ENCODE measurements around the gene PCDHA10. TPM values are rescaled to one million over a fixed set of nuclear protein-coding genes. Genes with fewer than 3 reads are reported as not detected.
"Not testable (repeated sequence)": the region's sequence is repeated elsewhere in the genome, so short reads cannot be mapped to it uniquely, and the experiment has no call there.

The PCDHA10 gene
- polyA plus RNA-seq, 1 donor (not counting 4 experiments of a cell fraction or from before 2014, with no cell fraction given), result 0.03 TPM

DNA sequence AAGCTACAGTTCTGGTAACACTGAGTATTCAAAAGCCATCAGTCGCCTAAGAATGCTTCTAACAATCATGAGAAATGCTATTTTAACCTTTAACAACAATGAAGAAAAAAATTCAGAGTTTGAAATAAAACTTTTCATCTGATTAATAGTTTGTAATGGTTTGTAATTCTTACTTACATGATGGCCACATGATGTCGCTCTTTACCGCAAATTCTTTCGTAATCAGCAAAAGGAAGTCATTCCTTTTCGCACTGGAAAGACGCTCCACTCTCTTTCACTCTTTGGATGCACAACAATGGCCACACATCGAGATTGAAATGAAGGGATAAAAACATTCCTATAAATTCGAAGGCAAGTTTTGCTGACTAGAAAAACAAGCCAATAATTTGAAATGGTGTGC is 21.7 kb upstream of the PCDHA10 start, which contains the start of gene PCDHA7:
PCDHA7 (plus strand) TSS at position 277 of the 400 bp plus-strand sequence; CDS start at position 392, 115 bp downstream.
- no peaks in the 10 kb centered on the region for H4K20me1 ChIP-seq (ENCODE audit: control insufficient read depth, extremely low read depth, insufficient read depth, low read length)
- no peaks in the 10 kb centered on the region for H3K36me3 ChIP-seq (ENCODE audit: control insufficient read depth in 2 of 2, extremely low read depth in 1 of 2, insufficient read depth in 2 of 2, low read length in 2 of 2)
- no peak for FAIRE-seq
- H2AFZ ChIP-seq (ENCODE audit: control insufficient read depth, low read length), result no peak within 1 kb of the TSS
- H3K9ac ChIP-seq (ENCODE audit: control insufficient read depth, extremely low read depth, insufficient read depth, low read length), result no peak within 1 kb of the TSS
- H3K79me2 ChIP-seq (ENCODE audit: control insufficient read depth, insufficient read depth, low read length), result no peaks in the 10 kb centered on the region
- H3K4me1 ChIP-seq (ENCODE audit: control insufficient read depth, extremely low read depth, insufficient read depth, low read length), result no peaks in the 10 kb centered on the region
- dilution Hi-C loops (cut with MboI; ENCODE audit: extremely low pct_ligation_motif_present, low sequenced_read_pairs), result no loop called here
- H3K9me1 ChIP-seq (ENCODE audit: control insufficient read depth, extremely low read depth, insufficient read depth, low read length), result no peaks in the 10 kb centered on the region
- H3K4me2 ChIP-seq (ENCODE audit: control insufficient read depth, extremely low read depth, insufficient read depth, low read depth, low read length), result no peak within 1 kb of the TSS
- no peak for TF ChIP-seq EZH2 (IDR thresholded peaks at IDR 0.05; ENCODE audit: low read length)
- no peak for TF ChIP-seq CTCF (optimal IDR thresholded peaks at IDR 0.05 in 1 of 3, IDR thresholded peaks at IDR 0.05 in 1 of 3, conservative IDR thresholded peaks at IDR 0.05 in 1 of 3; ENCODE audit: extremely low read depth in 1 of 3, insufficient read depth in 2 of 3, low read length in 3 of 3)
- no peak within 1 kb of the TSS for H3K27ac ChIP-seq (ENCODE audit: control insufficient read depth, insufficient read depth, low read length)
- peaks cover 16% of the 10 kb centered on the region for H3K9me3 ChIP-seq (ENCODE audit: control insufficient read depth, low read depth, low read length)
- no peak within 1 kb of the TSS for H3K4me3 ChIP-seq (ENCODE audit: control insufficient read depth in 2 of 3, extremely low read depth in 1 of 3, insufficient read depth in 2 of 3, low read depth in 1 of 3, low read length in 3 of 3)
- no peak for DNase-seq (ENCODE audit: low read depth, low spot score)
- H3K27me3 ChIP-seq (ENCODE audit: control insufficient read depth, extremely low read depth, insufficient read depth, low read length), result no peaks in the 10 kb centered on the region

- H3K9ac ChIP-seq (ENCODE audit: control insufficient read depth, extremely low read depth, insufficient read depth, low read length); H3K27me3 ChIP-seq (ENCODE audit: control insufficient read depth, extremely low read depth, insufficient read depth, low read length); H3K4me2 ChIP-seq (ENCODE audit: control insufficient read depth, extremely low read depth, insufficient read depth, low read depth, low read length); H4K20me1 ChIP-seq (ENCODE audit: control insufficient read depth, extremely low read depth, insufficient read depth, low read length); H3K79me2 ChIP-seq (ENCODE audit: control insufficient read depth, insufficient read depth, low read length); DNase-seq (ENCODE audit: low read depth, low spot score); H3K27ac ChIP-seq (ENCODE audit: control insufficient read depth, insufficient read depth, low read length); H3K4me3 ChIP-seq (ENCODE audit: control insufficient read depth in 2 of 3, extremely low read depth in 1 of 3, insufficient read depth in 2 of 3, low read depth in 1 of 3, low read length in 3 of 3); H2AFZ ChIP-seq (ENCODE audit: control insufficient read depth, low read length); H3K4me1 ChIP-seq (ENCODE audit: control insufficient read depth, extremely low read depth, insufficient read depth, low read length); H3K9me1 ChIP-seq (ENCODE audit: control insufficient read depth, extremely low read depth, insufficient read depth, low read length); FAIRE-seq; H3K36me3 ChIP-seq (ENCODE audit: control insufficient read depth in 2 of 2, extremely low read depth in 1 of 2, insufficient read depth in 2 of 2, low read length in 2 of 2); dilution Hi-C loops (cut with MboI; ENCODE audit: extremely low pct_ligation_motif_present, low sequenced_read_pairs): not testable (repeated sequence)
- H3K9me3 ChIP-seq (ENCODE audit: control insufficient read depth, low read depth, low read length), result peaks cover 16% of the 10 kb centered on the region
Measured at GRCh38 chr5:140834439-140835008, 21.2 kb upstream of the PCDHA10 start.

Data from keratinocyte (primary cell).